ENCODE data around the gene DENND4C.
"Not testable (repeated sequence)": the region's sequence is repeated elsewhere in the genome, so short reads cannot be mapped to it uniquely, and the experiment has no call there.

Gene DENND4C

GRCh38 chr9:19230355-19231125, at the start of gene DENND4C:
Gene DENND4C, plus strand, starts transcription at chr9:19230693. Its CDS starts 45,482 bp downstream, at chr9:19276175.
- DNase-seq, result peak; percentile 90

DNA sequence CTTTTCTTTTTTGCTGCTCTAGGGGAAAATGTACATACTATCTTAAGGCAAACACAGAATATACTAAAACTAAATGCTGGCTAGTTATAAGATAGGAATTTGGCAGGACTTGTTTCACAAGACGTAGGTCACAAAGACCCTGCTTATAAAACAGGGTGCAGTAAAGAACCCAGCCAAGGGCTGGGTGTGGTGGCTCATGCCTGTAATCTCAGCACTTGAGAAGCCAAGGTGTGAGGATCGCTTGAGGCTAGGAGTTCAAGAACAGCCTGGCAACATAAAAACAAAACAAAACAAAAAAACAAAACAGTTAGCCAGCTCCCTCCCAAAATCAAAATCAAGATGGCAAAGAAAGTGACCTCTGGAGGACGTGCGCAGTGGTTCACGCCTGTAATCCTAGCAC, 49.5 kb upstream of the DENND4C start:
- DNase-seq, result no peak

DNA sequence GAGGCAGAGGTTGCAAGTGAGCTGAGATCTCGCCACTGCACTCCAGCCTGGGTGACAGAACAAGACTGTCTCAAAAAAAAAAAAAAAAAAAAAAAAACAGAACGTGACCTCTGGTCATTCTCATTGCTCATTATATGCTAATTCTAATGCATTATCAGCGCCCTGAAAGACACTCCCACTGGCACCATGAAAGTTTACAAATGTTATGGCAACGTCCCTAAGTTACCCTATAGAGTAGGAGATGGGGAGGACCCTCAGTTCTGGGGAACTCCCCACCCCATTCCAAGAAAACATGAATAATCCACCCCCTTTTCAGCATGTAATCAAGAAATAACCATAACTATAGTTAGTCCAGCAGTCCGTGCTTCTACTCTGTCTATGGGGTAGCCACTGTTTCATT, 48.9 kb upstream of the DENND4C start:
- DNase-seq, result no peak

DNA sequence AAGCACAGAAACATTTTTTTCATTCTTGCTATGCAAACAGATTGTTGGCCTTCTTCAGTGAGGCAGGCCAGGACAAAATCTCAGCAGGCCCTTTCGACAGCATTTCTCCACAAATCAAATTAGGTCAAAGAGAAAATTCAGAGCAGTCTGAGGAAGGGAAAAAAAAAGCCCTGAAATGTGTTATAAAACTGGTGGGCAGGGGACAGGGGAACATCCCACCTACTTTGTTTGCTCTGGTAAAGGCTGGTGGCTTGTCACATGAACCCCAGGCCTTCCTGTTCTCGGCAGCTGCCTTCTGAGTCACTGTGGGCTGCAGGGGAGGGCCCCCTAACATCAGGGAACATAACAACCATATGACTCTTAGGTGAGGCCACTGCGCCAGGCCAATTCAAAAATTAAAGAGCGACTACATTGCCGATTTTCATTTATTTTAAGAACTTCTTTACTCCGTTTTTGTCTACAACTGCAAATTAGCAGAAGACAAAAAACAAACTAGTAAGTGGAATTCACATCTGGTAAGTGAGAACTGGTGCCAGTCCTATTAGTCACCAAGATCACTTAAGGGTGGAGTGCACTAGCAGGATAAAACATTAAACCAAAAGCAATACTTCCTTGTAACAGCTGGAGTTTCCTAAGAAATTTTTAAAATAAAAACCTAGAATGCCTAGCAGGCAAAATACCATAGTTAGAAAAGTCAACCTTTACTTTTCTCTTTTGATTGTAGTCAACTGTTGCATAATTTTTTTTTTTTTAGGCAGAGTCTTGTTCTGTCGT, 46.2 kb upstream of the DENND4C start:
- DNase-seq, result no peak

GRCh38 chr9:19185191-19185590, 45.3 kb upstream of the DENND4C start:
- DNase-seq, result no peak

DNA sequence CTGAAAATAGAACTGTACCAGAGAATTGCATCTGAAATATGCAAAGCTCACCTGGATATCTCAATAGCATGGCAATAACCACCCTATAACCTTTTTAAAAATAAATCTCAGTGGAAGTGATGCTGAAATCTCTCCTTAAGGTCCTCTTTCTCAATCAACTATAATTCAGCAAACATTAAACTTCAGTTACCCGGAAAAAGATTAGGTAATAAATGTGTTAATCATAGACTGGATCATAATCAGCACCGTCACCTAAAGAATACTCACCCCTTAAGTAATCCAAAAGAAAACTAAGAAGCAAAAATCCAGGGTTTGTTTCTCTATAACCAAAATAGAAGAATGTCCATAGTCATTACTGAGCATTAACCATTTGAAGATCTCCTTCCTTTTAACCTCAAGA, 44.3 kb upstream of the DENND4C start:
- DNase-seq, result no peak

DNA sequence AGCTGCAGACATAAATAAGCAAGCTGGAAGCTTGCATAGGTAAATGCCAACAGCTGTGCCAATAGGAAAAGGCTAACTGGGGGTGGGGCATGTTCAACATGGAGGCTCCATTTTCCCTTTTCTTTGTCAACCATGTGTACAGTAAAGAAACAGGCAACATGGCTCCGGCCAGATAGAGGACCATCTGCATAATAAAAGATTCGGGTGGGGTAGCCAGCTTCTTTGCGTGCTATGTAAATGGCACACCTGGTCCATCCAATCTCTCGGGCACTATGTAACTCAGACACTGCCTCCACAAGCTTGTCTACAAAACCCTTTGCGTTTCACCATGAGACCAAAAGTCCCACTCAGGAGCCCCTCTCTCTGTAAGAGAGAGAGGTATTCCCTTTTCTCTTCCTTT, 41.7 kb upstream of the DENND4C start:
- no peak for DNase-seq

DNA sequence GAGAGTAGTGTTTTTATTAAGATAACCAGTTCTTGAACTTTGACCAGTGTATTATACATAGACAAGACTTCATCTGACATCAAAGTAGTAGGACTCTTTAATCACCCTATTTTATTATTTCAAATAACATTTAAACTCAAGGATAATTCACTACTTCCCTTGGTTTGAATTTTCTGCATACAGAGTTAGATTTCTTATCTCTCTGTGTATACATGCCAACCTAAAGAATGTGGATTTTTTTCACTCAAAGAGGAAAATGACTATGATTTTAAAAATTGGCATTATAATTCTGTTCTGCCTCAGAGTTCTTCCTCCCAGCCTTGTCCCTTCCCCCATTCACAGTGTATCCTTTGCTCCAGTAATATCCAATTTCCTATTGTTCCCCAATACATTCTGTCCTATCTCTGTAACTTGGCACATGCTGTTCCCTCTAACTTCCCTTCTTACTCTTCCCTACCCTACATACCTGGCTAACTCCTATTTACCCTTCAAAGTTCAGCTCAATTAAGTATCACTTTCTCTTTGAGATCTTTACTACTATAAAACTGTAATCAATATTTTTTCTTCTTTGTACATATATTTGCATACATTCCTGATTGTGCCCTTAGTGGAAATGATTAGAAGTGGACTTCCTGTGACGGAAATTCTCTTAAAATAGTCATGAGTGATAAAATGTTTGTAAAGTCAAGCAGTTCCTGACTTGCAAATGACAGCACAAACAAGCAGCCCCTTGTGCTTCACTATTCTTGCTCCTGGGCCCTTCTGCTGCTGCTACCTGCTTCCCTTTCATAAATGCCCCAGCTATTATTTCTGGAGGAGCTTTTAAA, 38.1 kb upstream of the DENND4C start:
- no peak for DNase-seq

DNA sequence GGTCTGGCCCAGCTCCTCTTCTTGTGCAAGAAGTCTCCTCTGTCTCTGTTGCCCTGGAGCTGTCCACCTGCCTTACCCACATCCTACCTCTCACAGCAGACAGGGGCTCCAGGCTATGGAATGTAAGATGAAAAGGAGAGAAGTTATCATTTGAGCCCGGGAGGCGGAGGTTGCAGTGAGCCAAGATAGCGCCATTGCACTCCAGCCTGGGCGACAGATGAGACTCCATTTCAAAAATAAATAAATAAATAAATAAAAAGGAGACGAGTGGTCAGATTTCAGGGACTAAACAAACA, 37.5 kb upstream of the DENND4C start:
- no peak for DNase-seq

- not testable (repeated sequence) for DNase-seq
Observed at GRCh38 chr9:19193358-19193973, 37.0 kb upstream of the DENND4C start.

DNA sequence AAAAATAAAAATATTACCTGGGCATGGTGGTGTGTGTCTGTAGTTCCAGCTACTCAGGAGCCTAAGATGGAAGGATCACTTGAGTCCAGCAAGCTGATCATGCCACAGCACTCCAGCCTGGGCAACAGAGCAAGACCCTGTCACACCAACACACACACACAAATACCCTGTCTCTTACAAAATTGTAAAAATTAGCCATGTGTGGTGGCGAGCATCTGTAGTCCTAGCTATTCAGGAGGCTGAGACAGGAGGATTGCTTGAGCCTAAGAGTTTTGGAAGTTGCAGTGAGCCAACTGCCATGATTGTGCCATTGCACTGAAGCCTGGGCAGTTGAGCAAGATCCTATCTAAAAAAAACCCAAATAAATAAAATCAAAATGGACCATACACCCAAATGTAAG, 32.1 kb upstream of the DENND4C start:
- no peak for DNase-seq

- no peak for DNase-seq
Observed at GRCh38 chr9:19199012-19199411, 31.5 kb upstream of the DENND4C start.

- no peak for DNase-seq
Observed at GRCh38 chr9:19200229-19200628, 30.3 kb upstream of the DENND4C start.

DNA sequence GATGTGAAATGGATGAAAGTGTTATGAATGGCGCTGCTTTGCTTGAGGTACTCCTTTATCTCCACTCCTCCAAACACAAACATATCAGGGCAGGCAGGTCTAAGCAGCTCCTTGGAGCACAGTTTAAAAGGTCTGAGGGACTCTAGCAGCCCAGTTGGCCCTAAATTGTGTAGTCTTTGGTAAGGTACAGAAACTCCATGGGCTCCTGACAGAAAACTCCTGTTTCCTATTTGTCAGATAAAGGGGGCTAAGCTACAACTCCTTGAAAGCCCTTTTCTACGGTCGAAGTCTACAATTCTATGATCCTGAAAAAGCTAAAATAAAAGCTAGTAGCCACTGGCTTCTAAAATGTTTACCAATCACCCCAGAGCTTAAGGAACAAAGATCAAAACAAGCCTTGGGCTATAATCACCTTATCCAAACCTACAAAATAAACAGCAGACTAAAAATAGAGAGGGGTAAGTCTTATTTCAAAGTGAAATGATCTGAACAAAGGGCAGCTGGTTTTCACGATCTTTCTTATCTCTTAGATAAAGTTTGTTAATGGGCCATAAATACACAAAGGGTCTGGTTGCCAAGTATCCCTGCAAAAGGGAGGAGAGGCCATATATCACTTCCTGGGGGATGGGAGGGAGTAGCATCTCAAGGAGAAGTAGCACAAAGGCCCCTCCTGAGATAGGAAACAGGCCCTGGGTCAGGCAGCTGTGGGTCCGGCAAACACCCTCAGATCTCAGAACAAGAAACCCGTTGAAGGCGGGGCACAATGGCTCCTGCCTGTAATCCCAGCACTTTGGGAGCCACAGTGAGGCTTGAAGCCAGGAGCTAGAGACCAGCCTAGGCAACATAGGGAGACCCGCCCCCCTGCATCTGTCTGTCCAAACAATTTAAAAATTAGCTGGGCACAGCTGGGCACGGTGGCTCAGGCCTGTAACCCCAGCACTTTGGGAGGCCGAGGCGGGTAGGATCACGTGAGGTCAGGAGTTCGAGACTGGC, 28.3 kb upstream of the DENND4C start:
- DNase-seq, result peak; percentile 35

DNA sequence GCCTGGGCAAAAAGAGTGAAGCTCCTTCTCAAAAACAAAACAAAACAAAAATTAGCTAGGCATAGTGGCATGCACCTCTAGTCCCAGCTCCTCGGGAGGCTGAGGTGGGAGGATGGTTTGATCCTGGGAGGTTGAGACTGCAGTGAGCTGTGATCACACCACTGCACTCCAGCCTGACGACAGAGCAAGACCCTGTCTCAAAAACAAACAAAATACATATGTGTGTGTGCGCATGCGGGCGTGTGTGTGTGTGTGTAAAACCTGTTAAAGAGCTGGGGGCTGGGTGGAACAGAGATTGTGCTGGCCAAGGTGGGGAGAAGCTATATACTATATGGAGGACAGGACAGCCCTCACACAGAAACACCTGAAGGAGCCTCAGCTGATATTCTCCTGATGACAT, 27.4 kb upstream of the DENND4C start:
- DNase-seq, result no peak

- DNase-seq, result no peak
Observed at GRCh38 chr9:19208653-19209052, 21.8 kb upstream of the DENND4C start.

DNA sequence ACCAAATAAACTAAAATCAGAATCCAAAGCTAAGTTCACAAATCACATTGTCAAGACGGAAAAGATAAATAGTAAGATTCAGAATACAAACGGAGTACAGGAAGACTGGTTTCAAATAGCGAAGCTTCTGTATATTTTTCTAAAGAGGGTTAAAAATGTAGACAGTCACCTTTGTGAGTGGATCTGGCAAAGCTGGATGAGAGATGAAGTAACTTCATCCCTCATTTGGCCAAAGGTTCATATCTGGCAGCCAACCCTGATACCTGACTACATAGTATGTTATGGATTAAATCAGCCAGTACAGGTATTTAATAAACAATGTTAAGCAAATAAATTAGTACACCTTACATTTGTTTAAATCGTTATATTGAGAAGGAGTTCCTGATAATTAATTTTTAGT, 21.3 kb upstream of the DENND4C start:
- DNase-seq, result no peak

DNA sequence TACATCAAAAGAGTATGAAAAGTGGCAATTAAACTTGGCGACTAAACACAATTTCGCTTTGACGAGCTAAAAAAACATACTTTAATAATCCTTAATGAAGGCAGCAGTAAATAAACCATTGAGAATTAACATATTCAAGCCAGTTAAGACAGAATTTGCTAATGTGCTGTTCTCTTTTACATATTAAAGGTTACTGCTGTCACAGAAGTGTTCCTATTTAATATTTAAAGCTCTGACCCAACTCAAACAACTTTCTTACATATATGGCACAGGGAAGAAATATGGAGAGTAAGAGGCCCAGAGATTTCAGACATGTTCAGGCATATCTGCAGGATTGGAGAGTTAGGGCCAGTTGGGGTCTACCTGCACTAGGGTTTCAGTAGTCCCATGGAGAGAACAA, 16.7 kb upstream of the DENND4C start:
- DNase-seq, result no peak

- no peak for DNase-seq
Observed at GRCh38 chr9:19216466-19216865, 14.0 kb upstream of the DENND4C start.

DNA sequence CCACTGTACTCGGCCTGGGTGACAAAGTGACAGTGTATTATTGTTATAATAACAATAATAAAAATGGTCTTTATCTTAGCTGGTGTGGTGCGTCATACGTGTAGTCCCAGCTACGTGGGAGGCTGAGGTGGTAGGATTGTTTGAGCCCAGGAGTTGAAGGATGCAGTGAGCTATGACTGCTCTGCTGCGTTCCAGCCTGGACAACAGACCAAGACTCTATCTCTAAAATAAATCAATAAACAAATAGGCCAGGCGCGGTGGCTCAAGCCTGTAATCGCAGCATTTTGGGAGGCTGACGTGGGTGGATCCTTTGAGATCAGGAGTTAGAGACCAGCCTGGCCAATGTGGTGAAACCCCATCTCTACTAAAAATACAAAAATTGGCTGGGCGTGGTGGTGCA, 9.2 kb upstream of the DENND4C start:
- DNase-seq, result no peak

DNA sequence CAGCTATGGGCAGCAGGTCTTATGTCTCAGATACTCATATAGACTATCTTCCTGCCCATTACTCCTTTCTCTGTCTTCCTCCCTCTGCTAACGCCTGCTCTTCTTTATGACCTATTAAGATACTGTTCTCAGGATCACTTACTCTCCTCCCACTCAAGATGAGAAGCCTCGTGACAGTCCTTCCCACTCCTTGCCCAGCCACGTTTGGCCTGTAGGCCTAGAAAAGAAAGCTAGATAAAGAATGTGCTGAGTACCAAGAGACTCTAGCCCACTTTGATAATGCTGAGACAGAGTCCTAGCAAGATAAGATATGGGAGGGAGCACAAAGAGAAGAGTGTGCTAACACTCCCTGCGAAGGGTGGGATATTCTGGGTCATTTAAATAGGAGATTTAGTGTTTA, 6.8 kb upstream of the DENND4C start:
- no peak for DNase-seq

DNA sequence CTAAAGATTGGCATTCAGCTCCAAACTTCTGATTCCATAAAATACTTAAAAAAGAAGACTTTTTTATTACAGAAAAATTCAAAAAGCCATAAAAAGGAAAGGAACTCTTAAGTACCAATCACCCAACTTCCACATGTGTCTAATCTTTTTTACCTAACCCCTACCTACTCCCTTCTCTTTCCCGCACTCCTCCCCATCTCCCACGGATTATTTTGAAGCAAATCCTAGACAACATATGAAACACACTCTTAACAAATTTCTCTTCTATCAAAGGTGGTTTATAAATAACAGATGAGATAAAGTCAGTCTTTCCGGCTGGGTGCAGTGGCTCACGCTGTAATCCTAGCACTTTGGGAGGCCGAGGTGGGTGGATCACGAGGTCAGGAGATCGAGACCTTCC, 5.9 kb upstream of the DENND4C start:
- DNase-seq, result no peak
